ENCODE results near the gene ZCCHC7. TPM values are rescaled to one million over a fixed set of nuclear protein-coding genes. Genes with fewer than 3 reads are reported as not detected.
"Not testable (repeated sequence)": the region's sequence is repeated elsewhere in the genome, so short reads cannot be mapped to it uniquely, and the experiment has no call there.

ZCCHC7 gene
- total and polyA plus RNA-seq, 4 experiments from 2014 or later: 30.1 to 43.9 (median 38.8) TPM

DNA sequence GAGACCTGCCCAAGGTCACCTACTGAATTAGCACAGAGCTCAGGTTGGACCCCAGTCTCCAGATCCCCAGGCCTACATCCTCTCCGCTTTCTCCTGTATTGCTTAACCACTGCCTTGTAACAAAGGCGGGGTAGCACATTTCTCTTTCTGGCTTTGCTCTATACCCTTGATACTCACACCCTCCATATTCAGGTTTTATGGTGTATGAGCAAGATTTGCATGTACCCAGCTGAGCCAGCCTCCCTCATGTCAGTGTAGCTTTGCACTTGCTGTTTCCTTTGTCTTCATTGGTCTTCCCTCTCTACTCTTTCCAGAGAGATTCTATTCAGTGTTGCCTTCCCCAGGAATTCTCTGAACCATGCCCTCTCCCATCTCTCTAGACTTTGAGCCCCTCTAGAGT, 19.6 kb upstream of the ZCCHC7 start:
- no peaks in the 10 kb centered on the region for H3K36me3 ChIP-seq (ENCODE audit: insufficient read depth, low read length)
- Mint-ChIP-seq H3K4me3 (no peak overlapping the region), H3K36me3 (no peaks in the 10 kb centered on the region), H3K27me3 (peaks cover 7 to 8% of the 10 kb centered on the region in 2 donors), H3K27ac (no peak overlapping the region), H3K4me1 (no peaks in the 10 kb centered on the region), H3K9me3 (no peaks in the 10 kb centered on the region)
- intact Hi-C loops (cut with micrococcal nuclease): no loop called here
- ChIA-PET POLR2A (ENCODE audit: partially characterized antibody) (no interaction called here), CTCF (ENCODE audit: partially characterized antibody) (no interaction called here)
- H3K27me3 ChIP-seq (ENCODE audit: insufficient read depth, low read length): no peaks in the 10 kb centered on the region
- no peaks in the 10 kb centered on the region for H3K4me1 ChIP-seq (ENCODE audit: insufficient read depth, low read length)
- H3K4me3 ChIP-seq (ENCODE audit: low read length in 2 of 2): no peak overlapping the region
- no peak overlapping the region for H3K27ac ChIP-seq (ENCODE audit: low read depth, low read length)
- no peaks in the 10 kb centered on the region for H3K9me3 ChIP-seq (ENCODE audit: control insufficient read depth in 1 of 2, low read length in 2 of 2)
- DNase-seq: no peak

DNA sequence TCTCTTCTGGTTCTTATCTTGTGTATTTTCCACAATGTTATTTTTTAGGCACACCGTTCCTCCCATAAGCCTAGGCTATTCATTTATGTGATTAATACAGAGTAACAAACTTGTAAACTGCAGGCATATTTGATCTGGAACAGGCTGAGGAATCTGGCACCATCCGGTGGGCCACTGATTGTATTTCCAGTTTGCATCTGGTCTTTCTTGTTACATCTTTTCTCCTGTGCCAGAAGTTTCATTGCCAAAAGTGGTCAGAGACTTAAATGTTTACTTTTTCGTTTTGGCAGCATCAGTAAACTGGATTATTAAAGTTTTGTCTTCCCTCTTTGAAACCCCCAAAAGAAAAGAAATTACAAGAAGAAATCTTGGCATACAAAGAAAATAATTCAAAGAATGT, 17.9 kb upstream of the ZCCHC7 start:
- ChIA-PET POLR2A (ENCODE audit: partially characterized antibody) (no interaction called here), CTCF (ENCODE audit: partially characterized antibody) (no interaction called here)
- Mint-ChIP-seq H3K4me3 (no peak overlapping the region), H3K36me3 (peaks cover 0 to 2% of the 10 kb centered on the region in 2 donors), H3K9me3 (peaks cover 0 to 2% (median 0%) of the 10 kb centered on the region in 8 donors), H3K27me3 (peaks cover 7 to 8% of the 10 kb centered on the region in 2 donors), H3K4me1 (peaks cover 8 to 13% (median 13%) of the 10 kb centered on the region in 4 donors), H3K27ac (no peak overlapping the region)
- no peaks in the 10 kb centered on the region for H3K36me3 ChIP-seq (ENCODE audit: insufficient read depth, low read length)
- H3K4me3 ChIP-seq (ENCODE audit: low read length in 2 of 2): no peak overlapping the region
- DNase-seq: no peak
- peaks cover 9% of the 10 kb centered on the region for H3K4me1 ChIP-seq (ENCODE audit: insufficient read depth, low read length)
- intact Hi-C loops (cut with micrococcal nuclease): no loop called here
- no peaks in the 10 kb centered on the region for H3K9me3 ChIP-seq (ENCODE audit: control insufficient read depth in 1 of 2, low read length in 2 of 2)
- no peak overlapping the region for H3K27ac ChIP-seq (ENCODE audit: low read depth, low read length)
- no peaks in the 10 kb centered on the region for H3K27me3 ChIP-seq (ENCODE audit: insufficient read depth, low read length)

DNA sequence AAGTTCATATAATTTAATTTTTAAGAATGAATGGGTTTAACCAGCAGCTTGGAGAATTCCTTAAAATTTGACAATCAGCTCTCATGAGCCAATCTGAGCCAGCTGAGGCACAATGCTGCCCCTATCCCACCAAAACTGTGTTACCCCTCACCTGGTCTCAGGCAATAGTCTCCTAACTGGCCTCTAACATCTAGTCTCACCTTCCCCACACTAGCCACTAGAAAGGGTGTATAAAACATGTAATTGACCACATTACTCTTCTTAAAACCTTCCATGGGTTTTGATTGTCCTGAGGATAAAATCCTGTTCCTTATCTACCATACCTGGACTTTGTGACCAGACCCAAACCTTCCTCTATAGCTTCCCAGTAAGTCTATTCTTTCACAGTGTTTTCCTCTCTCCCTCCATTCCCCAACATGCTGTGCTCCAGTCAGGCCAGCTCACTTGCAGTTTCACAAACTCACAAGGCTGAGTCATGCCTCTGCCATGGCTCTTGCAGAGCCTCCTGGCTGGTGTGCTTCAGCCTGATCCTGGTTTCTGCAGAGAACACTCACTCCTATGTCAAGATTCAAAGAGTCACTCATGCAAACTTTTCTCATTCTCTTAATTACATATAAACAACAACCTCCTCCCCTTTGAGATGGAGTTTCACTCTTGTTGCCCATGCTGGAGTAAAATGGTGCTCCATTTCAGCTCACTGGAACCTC, 16.0 kb upstream of the ZCCHC7 start:
- Histone ChIP-seq H3K4me3 (ENCODE audit: low read length in 2 of 2) (no peak overlapping the region), H3K27me3 (ENCODE audit: insufficient read depth, low read length) (no peaks in the 10 kb centered on the region), H3K27ac (ENCODE audit: low read depth, low read length) (no peak overlapping the region), H3K4me1 (ENCODE audit: insufficient read depth, low read length) (peaks cover 18% of the 10 kb centered on the region), H3K36me3 (ENCODE audit: insufficient read depth, low read length) (no peaks in the 10 kb centered on the region), H3K9me3 (ENCODE audit: control insufficient read depth in 1 of 2, low read length in 2 of 2) (no peaks in the 10 kb centered on the region)
- Mint-ChIP-seq H3K9me3 (peaks cover 0 to 10% (median 3%) of the 10 kb centered on the region in 8 donors), H3K36me3 (peaks cover 0 to 7% of the 10 kb centered on the region in 2 donors), H3K4me1 (peaks cover 14 to 21% (median 19%) of the 10 kb centered on the region in 4 donors), H3K27me3 (peaks cover 7 to 8% of the 10 kb centered on the region in 2 donors), H3K27ac (peak overlapping the region in 1 of 7 donors; percentile 3), H3K4me3 (peak overlapping the region in 1 of 8 donors; percentile 49)
- ChIA-PET CTCF (ENCODE audit: partially characterized antibody) (no interaction called here), POLR2A (ENCODE audit: partially characterized antibody) (no interaction called here)
- no peak for DNase-seq
- intact Hi-C loops (cut with micrococcal nuclease): no loop called here

DNA sequence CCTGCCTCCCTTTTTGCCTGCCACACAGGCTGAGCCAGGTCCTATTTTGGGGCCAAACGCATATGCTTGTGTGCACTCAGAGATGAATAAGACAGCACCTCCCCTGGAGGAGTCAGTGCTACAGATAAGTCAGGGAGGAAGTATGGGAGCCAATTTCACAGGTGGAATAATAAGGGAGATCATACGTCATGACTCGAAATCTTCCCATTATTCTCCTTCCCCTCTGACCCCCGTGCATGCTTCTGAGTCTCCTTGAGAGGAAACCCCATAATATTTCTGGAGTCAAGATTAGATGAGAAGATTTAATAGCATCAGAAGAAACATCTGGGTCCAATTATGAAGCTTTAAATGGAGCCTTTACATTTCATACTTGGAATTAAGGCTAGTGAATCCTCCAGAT, 15.1 kb upstream of the ZCCHC7 start:
- ChIA-PET POLR2A (ENCODE audit: partially characterized antibody) (no interaction called here), CTCF (ENCODE audit: partially characterized antibody) (no interaction called here)
- DNase-seq: no peak
- no peaks in the 10 kb centered on the region for H3K36me3 ChIP-seq (ENCODE audit: insufficient read depth, low read length)
- H3K27ac ChIP-seq (ENCODE audit: low read depth, low read length): no peak overlapping the region
- H3K27me3 ChIP-seq (ENCODE audit: insufficient read depth, low read length): no peaks in the 10 kb centered on the region
- H3K4me1 ChIP-seq (ENCODE audit: insufficient read depth, low read length): peaks cover 18% of the 10 kb centered on the region
- H3K4me3 ChIP-seq (ENCODE audit: low read length in 2 of 2): no peak overlapping the region
- Mint-ChIP-seq H3K9me3 (peaks cover 0 to 10% (median 3%) of the 10 kb centered on the region in 8 donors), H3K36me3 (peaks cover 0 to 7% of the 10 kb centered on the region in 2 donors), H3K4me1 (peaks cover 14 to 21% (median 19%) of the 10 kb centered on the region in 4 donors), H3K27ac (no peak overlapping the region), H3K27me3 (peaks cover 7 to 8% of the 10 kb centered on the region in 2 donors), H3K4me3 (no peak overlapping the region)
- no peaks in the 10 kb centered on the region for H3K9me3 ChIP-seq (ENCODE audit: control insufficient read depth in 1 of 2, low read length in 2 of 2)
- intact Hi-C loops (cut with micrococcal nuclease): no loop called here

DNA sequence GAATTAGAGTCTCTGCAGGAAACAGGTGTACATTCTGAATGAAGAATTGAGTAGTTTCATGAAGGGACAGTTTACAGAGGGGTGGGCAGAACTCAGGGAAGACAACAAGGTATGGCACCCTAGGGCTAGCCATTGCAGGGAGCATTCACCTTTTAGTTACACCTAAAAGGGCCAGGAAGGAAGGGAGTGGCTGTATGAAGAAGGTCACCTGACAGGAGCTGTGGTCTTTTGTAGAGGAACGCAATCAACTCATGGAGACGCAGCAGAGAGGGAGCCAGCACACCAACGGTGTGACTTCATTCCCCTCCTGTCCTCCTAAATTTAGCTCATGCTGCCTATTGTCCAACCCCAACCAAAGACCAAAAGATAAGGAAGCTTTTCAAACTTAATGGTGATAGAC, 12.7 kb upstream of the ZCCHC7 start:
- Mint-ChIP-seq H3K4me3 (peak overlapping the region; percentile 64 to 86 (median 80)), H3K4me1 (peaks cover 14 to 25% (median 20%) of the 10 kb centered on the region in 4 donors), H3K9me3 (peaks cover 0 to 10% (median 3%) of the 10 kb centered on the region in 8 donors), H3K36me3 (peaks cover 0 to 7% of the 10 kb centered on the region in 2 donors), H3K27me3 (peaks cover 3 to 5% of the 10 kb centered on the region in 2 donors), H3K27ac (peak overlapping the region in 6 of 7 donors; percentile 38 to 84 (median 74))
- no peak overlapping the region for H3K27ac ChIP-seq (ENCODE audit: low read depth, low read length)
- intact Hi-C loops (cut with micrococcal nuclease): no loop called here
- ChIA-PET CTCF (ENCODE audit: partially characterized antibody) (interaction anchor here (0.9 kb wide), 1 partner anchor 12 kb away, joined by 4 read pairs; the partner anchor contains the start of gene ZCCHC7), POLR2A (ENCODE audit: partially characterized antibody) (interaction anchor here (0.8 to 2.2 kb wide), 3 partner anchors 12 to 39 kb away, joined by 4 to 19 read pairs (median 14); partner anchors contain the start of gene ZCCHC7)
- H3K4me3 ChIP-seq (ENCODE audit: low read length in 2 of 2): peak overlapping the region; percentile 4 to 32
- no peaks in the 10 kb centered on the region for H3K9me3 ChIP-seq (ENCODE audit: control insufficient read depth in 1 of 2, low read length in 2 of 2)
- no peaks in the 10 kb centered on the region for H3K36me3 ChIP-seq (ENCODE audit: insufficient read depth, low read length)
- no peaks in the 10 kb centered on the region for H3K27me3 ChIP-seq (ENCODE audit: insufficient read depth, low read length)
- peak in 3 of 5 donors; percentile 8 to 18 (median 11) for DNase-seq
- peaks cover 18% of the 10 kb centered on the region for H3K4me1 ChIP-seq (ENCODE audit: insufficient read depth, low read length)

DNA sequence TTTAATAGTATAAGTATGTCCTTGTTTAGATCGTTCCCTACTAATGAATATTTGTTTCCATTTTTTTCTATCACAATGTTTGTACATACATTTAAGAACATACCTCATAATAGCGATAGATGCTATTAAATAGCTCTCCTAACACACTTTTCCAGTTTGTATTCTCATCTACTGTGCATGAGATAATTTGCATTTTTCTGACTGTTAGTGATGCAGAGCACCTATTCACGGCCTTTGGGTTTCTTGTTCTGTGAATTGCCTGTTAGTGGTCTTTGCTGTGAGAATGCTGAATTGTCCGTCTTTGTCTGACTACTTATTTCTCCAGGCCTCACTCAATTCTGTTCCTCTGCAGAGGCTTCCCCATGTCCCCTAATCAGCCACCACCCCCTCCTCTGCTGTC, 5.9 kb upstream of the ZCCHC7 start:
- H3K4me3 Mint-ChIP-seq; H3K27me3 Mint-ChIP-seq; H3K27me3 ChIP-seq (ENCODE audit: insufficient read depth, low read length); H3K9me3 Mint-ChIP-seq; POLR2A ChIA-PET (ENCODE audit: partially characterized antibody); H3K27ac Mint-ChIP-seq; H3K4me3 ChIP-seq (ENCODE audit: low read length in 2 of 2); DNase-seq; H3K36me3 Mint-ChIP-seq; intact Hi-C loops (cut with micrococcal nuclease); H3K4me1 Mint-ChIP-seq; H3K36me3 ChIP-seq (ENCODE audit: insufficient read depth, low read length); H3K9me3 ChIP-seq (ENCODE audit: control insufficient read depth in 1 of 2, low read length in 2 of 2); CTCF ChIA-PET (ENCODE audit: partially characterized antibody); H3K27ac ChIP-seq (ENCODE audit: low read depth, low read length); H3K4me1 ChIP-seq (ENCODE audit: insufficient read depth, low read length): not testable (repeated sequence)

DNA sequence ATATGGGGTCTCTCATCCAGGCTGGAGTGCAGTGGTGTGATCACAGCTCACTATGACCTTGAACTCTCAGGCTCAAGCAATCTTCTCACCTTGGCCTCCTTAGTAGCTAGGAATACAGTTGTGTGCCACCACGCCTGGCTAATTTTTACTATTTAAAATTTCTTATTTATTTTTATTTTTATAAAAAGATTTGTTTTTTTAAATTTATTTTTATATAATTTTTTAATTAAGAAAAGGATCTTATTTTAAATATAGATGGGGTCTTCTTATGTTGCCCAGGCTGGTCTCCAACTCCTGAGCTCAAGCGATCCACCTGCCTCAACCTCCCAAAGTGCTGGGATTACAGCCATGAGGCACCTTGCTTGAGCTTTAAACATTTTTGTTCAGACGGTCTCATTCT, 2.4 kb upstream of the ZCCHC7 start:
- Histone ChIP-seq H3K9me3 (ENCODE audit: control insufficient read depth in 1 of 2, low read length in 2 of 2) (no peaks in the 10 kb centered on the region), H3K27me3 (ENCODE audit: insufficient read depth, low read length) (no peaks in the 10 kb centered on the region), H3K27ac (ENCODE audit: low read depth, low read length) (no peak overlapping the region), H3K4me1 (ENCODE audit: insufficient read depth, low read length) (peaks cover 22% of the 10 kb centered on the region), H3K4me3 (ENCODE audit: low read length in 2 of 2) (no peak overlapping the region), H3K36me3 (ENCODE audit: insufficient read depth, low read length) (no peaks in the 10 kb centered on the region)
- H3K27ac Mint-ChIP-seq: no peak overlapping the region
- H3K27me3 Mint-ChIP-seq: no peaks in the 10 kb centered on the region
- peaks cover 12 to 34% (median 21%) of the 10 kb centered on the region in 4 donors for H3K4me1 Mint-ChIP-seq
- intact Hi-C loops (cut with micrococcal nuclease): no loop called here
- CTCF ChIA-PET (ENCODE audit: partially characterized antibody): no interaction called here
- POLR2A ChIA-PET (ENCODE audit: partially characterized antibody): interaction anchor here (1.4 kb wide), 1 partner anchor 9 kb away, joined by 4 read pairs; no protein-coding TSS in a partner anchor
- H3K9me3 Mint-ChIP-seq: peaks cover 0 to 7% (median 0%) of the 10 kb centered on the region in 8 donors
- peaks cover 0 to 12% of the 10 kb centered on the region in 2 donors for H3K36me3 Mint-ChIP-seq
- DNase-seq: no peak
- no peak overlapping the region for H3K4me3 Mint-ChIP-seq

Data from CD4-positive, alpha-beta memory T cell (primary cell).